Heart right ventricle (tissue), 16 donors: ENCODE data around the gene CHST11. TPM values are rescaled to one million over a fixed set of nuclear protein-coding genes. Genes with fewer than 3 reads are reported as not detected.
A peak's percentile ranks its signal among the peaks of the same experiment; 100 is the strongest.

Source experiments
- ATAC-seq, 8 donors: fragments of 200-7000 bp; cut with Tn5 transposase; one replicate each; pipeline ENCODE4 v1.9.1; 2020; ENCODE audit warnings: mild to moderate bottlenecking in 8 of 8, moderate library complexity in 8 of 8, moderate number of reproducible peaks in 1 of 8
- DNase-seq, 2 donors: peaks; one replicate each; pipeline ENCODE4 v3.0.0-alpha.2; 2020
- H3K27ac ChIP-seq, 10 donors: fragments of 200-600 bp; sonication (generic) in 2 of 10; one replicate each; pipeline versions ENCODE4 v1.5.0 to v1.8.0; 2020 to 2022; ENCODE audit warnings: mild to moderate bottlenecking in 3 of 10
- H3K27me3 ChIP-seq, 7 donors: fragments of 200-600 bp; one replicate each; pipeline ENCODE4 v1.8.0; 2021 to 2022; ENCODE audit warnings: mild to moderate bottlenecking in 2 of 7
- H3K36me3 ChIP-seq, 9 donors: fragments of 200-600 bp; sonication (generic) in 1 of 9; one replicate each; pipeline versions ENCODE4 v1.5.0 to v1.8.0; 2020 to 2022; ENCODE audit warnings: mild to moderate bottlenecking in 2 of 9
- H3K4me1 ChIP-seq, 9 donors: fragments of 200-600 bp; sonication (generic) in 1 of 9; one replicate each; pipeline versions ENCODE4 v1.5.0 to v1.8.0; 2020 to 2022; ENCODE audit warnings: mild to moderate bottlenecking in 4 of 9
- H3K4me3 ChIP-seq, 10 donors: fragments of 200-600 bp; sonication (generic) in 2 of 10; one replicate each; pipeline versions ENCODE4 v1.5.0 to v1.8.0; 2020 to 2022; ENCODE audit warnings: mild to moderate bottlenecking in 7 of 10, moderate library complexity in 2 of 10
- H3K9me3 ChIP-seq, 11 donors: fragments of 200-600 bp in 10 of 11; sonication (generic) in 2 of 11; one replicate each; pipeline versions ENCODE4 v1.5.0 to v1.8.0; 2013 to 2022; ENCODE audit warnings: mild to moderate bottlenecking in 2 of 11, control low read depth in 1 of 11, moderate library complexity in 1 of 11
- WGBS, 2 donors: extraction: QIAGEN DNeasy Blood & Tissue Kit; methylation state at CpG; one replicate each; pipeline ENCODE4 v1.1.7; 2013; ENCODE audit warnings: inconsistent platforms in 1 of 2; 5-methylcytosine and 5-hydroxymethylcytosine counted together
- intact Hi-C, 10 donors: fragments of 100-400 bp; cut with DNase I; formaldehyde crosslinking; loops; one replicate each; pipeline versions ENCODE4 v1.11.1 to v1.14.2; 2022
- polyA plus RNA-seq, 2 donors: library from polyadenylated mRNA; stranded (reverse); fragments of 200-250 nt; gene quantifications; one replicate each; pipeline ENCODE4 v1.2.3, GENCODE V29; 2013
- total RNA-seq, 10 donors: library from RNA; stranded (reverse); fragmentation: NEBNext Ultra II Directional in 3 of 10; extraction: Animal tissue kit (Norgen Biotek cat#: 25700) in 3 of 10; gene quantifications; one replicate each; pipeline versions ENCODE4 v1.2.1 to v1.2.4, GENCODE V29; 2021 to 2023
- TF ChIP-seq, protein P1 (sequence below), 9 donors: fragments of 200-600 bp; sonication (generic) in 2 of 9; IDR thresholded peaks; one replicate each; pipeline versions ENCODE4 v1.5.0 to v1.8.0; 2021 to 2022; ENCODE audit warnings: antibody characterized with exemption in 9 of 9, mild to moderate bottlenecking in 5 of 9, moderate library complexity in 1 of 9
- donor health status: Arrhythmogenic right ventricular cardiomyopathy.
- donor health status: ischemic (EF 13 %, LVEDD 7.1; RV severe dilation, severe dysfunction).
- donor health status: healthy with polysubstance abuse.
- donor health status: DM: no; HTN: yes; CAD: no.
- donor health status: DM: no; HTN: no; CAD: no.
- donor health status: ischemic (EF 25% LVEDD 6.9; RV normal size, moderate dysfunction).
- donor health status: ischemic (EF 25% LVEDD 5.7; RV mildly dilated, moderate dysfunction).
- donor health status: healthy.
- donor health status: DM: yes; HTN: yes; CAD: no.
- donor health status: Ischemic cardiomyopathy.
- donor health status: ischemic (EF 35%, LVEDD 5.7; RV mildly dilated, moderate dysfunction).
- donor health status: nonischemic (EF 11% LVEDD 7.7; RV severe dilation, severe dysfunction).
- donor health status: DM: yes; HTN: yes; CAD: no.
- donor health status: PGD.
- donor health status: ischemic (EF 29% LVEDD 5.4; RV normal size, mild dysfunction).
- donor health status: nonischemic (EF 23%, LVEDD 6.1; RV moderate dilation, normal function).

CHST11 gene
- total and polyA plus RNA-seq, 12 donors, result 1.1 to 12.7 (median 4.3) TPM

GRCh38 chr12:104546575-104546974 lies 89.8 kb downstream of the CHST11 start:
- intact Hi-C loops, result no loop called here
- peaks cover 0 to 32% (median 6%) of the 10 kb centered on the region in 9 donors for H3K4me1 ChIP-seq
- no peaks in the 10 kb centered on the region for H3K27me3 ChIP-seq
- ATAC-seq, result peak in 5 of 8 donors; percentile 43 to 70 (median 55)
- no peak overlapping the region for H3K27ac ChIP-seq
- 55 to 66% methylated on average over 3 of the region's 3 CpGs for WGBS, 2 donors
- H3K4me3 ChIP-seq, result no peak overlapping the region
- no peaks in the 10 kb centered on the region for H3K36me3 ChIP-seq
- DNase-seq, result no peak
- H3K9me3 ChIP-seq, result no peaks in the 10 kb centered on the region
- TF ChIP-seq, protein P1, sequence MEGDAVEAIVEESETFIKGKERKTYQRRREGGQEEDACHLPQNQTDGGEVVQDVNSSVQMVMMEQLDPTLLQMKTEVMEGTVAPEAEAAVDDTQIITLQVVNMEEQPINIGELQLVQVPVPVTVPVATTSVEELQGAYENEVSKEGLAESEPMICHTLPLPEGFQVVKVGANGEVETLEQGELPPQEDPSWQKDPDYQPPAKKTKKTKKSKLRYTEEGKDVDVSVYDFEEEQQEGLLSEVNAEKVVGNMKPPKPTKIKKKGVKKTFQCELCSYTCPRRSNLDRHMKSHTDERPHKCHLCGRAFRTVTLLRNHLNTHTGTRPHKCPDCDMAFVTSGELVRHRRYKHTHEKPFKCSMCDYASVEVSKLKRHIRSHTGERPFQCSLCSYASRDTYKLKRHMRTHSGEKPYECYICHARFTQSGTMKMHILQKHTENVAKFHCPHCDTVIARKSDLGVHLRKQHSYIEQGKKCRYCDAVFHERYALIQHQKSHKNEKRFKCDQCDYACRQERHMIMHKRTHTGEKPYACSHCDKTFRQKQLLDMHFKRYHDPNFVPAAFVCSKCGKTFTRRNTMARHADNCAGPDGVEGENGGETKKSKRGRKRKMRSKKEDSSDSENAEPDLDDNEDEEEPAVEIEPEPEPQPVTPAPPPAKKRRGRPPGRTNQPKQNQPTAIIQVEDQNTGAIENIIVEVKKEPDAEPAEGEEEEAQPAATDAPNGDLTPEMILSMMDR (IDR thresholded peaks at IDR 0.05), result no peak

GRCh38 chr12:104547235-104547634 lies 90.5 kb downstream of the CHST11 start:
- Histone ChIP-seq H3K4me1 (peaks cover 0 to 32% (median 6%) of the 10 kb centered on the region in 9 donors), H3K27ac (no peak overlapping the region), H3K27me3 (no peaks in the 10 kb centered on the region), H3K36me3 (no peaks in the 10 kb centered on the region), H3K9me3 (no peaks in the 10 kb centered on the region), H3K4me3 (no peak overlapping the region)
- ATAC-seq (no peak), DNase-seq (no peak)
- intact Hi-C loops, result no loop called here
- TF ChIP-seq, protein P1 (IDR thresholded peaks at IDR 0.05), result no peak
- 78 to 79% methylated on average over 9 of the region's 9 CpGs for WGBS, 2 donors

DNA sequence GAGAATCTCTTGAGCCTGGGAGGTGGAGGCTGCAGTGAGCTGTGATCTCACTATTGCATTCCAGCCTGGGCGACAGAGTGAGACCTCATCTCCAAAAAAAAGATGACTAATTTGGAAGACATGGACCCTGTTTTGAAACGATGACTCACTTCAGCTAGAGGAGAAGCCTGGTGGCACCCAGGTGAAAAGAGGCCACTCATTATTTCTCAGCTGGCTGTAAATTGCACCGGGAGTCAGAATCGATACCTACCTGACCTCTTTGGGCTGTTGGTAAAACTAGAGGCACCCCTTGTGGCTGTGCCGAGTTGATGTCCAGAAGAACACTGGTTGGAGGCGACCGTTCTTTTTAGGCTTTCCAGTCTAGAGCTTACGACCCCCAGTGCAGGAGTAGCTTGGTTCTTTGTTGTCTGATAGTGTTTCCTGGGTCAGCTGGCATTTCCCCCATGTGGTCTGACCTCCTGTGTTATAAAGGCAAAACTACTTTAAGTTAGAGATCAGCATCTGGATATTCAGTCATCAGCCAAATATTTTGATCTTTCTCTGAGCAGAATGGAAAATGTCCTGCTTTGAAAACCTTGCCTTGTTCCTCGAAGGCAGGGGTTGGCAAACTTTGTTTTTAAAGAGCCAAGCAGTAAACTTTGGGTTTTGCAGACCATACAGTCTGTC lies 93.2 kb downstream of the CHST11 start:
- peaks cover 0 to 35% (median 6%) of the 10 kb centered on the region in 9 donors for H3K4me1 ChIP-seq
- DNase-seq, result no peak
- no peak overlapping the region for H3K27ac ChIP-seq
- no peaks in the 10 kb centered on the region for H3K36me3 ChIP-seq
- no peak for ATAC-seq
- no peaks in the 10 kb centered on the region for H3K27me3 ChIP-seq
- H3K4me3 ChIP-seq, result no peak overlapping the region
- TF ChIP-seq, protein P1 (IDR thresholded peaks at IDR 0.05), result no peak
- peaks cover 0 to 14% (median 0%) of the 10 kb centered on the region in 11 donors for H3K9me3 ChIP-seq
- 90 to 91% methylated on average over 9 of the region's 9 CpGs for WGBS, 2 donors
- intact Hi-C loops, result no loop called here

DNA sequence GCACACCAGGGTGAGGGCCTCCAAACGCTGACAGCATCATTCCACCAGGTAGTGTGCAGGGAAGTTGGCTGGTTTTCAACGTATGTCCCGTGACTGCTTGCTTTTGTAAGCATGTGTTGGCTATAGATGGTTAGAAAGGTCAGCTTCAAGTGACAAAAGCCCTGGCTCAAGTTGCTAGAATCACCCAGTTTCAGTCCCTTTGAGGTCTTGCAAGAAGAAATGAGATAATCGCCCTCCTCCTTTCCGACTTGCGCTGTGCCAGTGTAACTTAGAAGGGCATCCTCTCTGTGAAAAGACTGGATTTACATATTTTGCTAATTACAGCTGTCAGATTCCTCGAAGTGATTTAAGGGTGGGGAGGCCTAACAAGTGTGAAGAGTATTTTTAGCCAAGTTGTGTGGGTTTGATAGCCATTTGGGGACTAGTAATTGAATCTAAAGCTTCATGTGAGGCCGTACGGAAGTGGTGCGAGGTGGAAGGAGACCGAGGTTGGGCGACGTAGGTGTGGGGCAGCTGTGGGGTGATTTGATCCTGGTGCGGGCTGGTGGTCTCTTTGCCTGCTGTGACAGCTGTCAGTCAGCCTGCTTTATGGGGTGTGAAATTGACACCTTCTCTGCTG lies 94.7 kb downstream of the CHST11 start:
- DNase-seq (no peak), ATAC-seq (peak in 1 of 8 donors; percentile 39)
- no peaks in the 10 kb centered on the region for H3K27me3 ChIP-seq
- intact Hi-C loops, result no loop called here
- no peak overlapping the region for H3K27ac ChIP-seq
- TF ChIP-seq, protein P1 (IDR thresholded peaks at IDR 0.05), result no peak
- H3K4me1 ChIP-seq, result peaks cover 0 to 22% (median 5%) of the 10 kb centered on the region in 9 donors
- no peak overlapping the region for H3K4me3 ChIP-seq
- WGBS, 2 donors, result 76 to 81% methylated on average over 14 of the region's 14 CpGs
- no peaks in the 10 kb centered on the region for H3K36me3 ChIP-seq
- H3K9me3 ChIP-seq, result peaks cover 0 to 14% (median 0%) of the 10 kb centered on the region in 11 donors
